ENCODE measurements around the gene CCRL2. TPM values are rescaled to one million over a fixed set of nuclear protein-coding genes. Genes with fewer than 3 reads are reported as not detected.

CCRL2 gene
- total RNA-seq, 2 experiments from 2014 or later: 4.3 to 4.5 TPM

- Histone ChIP-seq H3K9me3 (ENCODE audit: control insufficient read depth in 1 of 2, insufficient read depth in 1 of 2, low read length in 2 of 2) (no peaks in the 10 kb centered on the region), H3K36me3 (ENCODE audit: insufficient read depth, low read length) (no peaks in the 10 kb centered on the region), H3K27me3 (ENCODE audit: control insufficient read depth in 1 of 2, insufficient read depth in 2 of 2, low read length in 2 of 2) (no peaks in the 10 kb centered on the region), H3K4me1 (ENCODE audit: insufficient read depth, low read length) (peaks cover 57% of the 10 kb centered on the region), H3K27ac (ENCODE audit: low read depth in 1 of 2, low read length in 2 of 2) (no peak overlapping the region), H3K4me3 (ENCODE audit: low read length) (no peak overlapping the region)
- H3K27me3 Mint-ChIP-seq: no peaks in the 10 kb centered on the region
- ChIA-PET POLR2A (interaction anchor here (0.8 to 1.7 kb wide), 7 partner anchors 9 to 270 kb away, joined by 3 to 5 read pairs (median 3); no protein-coding TSS in a partner anchor), CTCF (interaction anchor here (0.6 to 6.3 kb wide), 29 partner anchors 9 to 430 kb away, joined by 3 to 86 read pairs (median 5); partner anchors contain the start of genes CCR1 and CCR2)
- no peaks in the 10 kb centered on the region for H3K36me3 Mint-ChIP-seq (ENCODE audit: low read depth)
- H3K4me3 Mint-ChIP-seq: peak overlapping the region; percentile 2
- TF ChIP-seq, protein P1, sequence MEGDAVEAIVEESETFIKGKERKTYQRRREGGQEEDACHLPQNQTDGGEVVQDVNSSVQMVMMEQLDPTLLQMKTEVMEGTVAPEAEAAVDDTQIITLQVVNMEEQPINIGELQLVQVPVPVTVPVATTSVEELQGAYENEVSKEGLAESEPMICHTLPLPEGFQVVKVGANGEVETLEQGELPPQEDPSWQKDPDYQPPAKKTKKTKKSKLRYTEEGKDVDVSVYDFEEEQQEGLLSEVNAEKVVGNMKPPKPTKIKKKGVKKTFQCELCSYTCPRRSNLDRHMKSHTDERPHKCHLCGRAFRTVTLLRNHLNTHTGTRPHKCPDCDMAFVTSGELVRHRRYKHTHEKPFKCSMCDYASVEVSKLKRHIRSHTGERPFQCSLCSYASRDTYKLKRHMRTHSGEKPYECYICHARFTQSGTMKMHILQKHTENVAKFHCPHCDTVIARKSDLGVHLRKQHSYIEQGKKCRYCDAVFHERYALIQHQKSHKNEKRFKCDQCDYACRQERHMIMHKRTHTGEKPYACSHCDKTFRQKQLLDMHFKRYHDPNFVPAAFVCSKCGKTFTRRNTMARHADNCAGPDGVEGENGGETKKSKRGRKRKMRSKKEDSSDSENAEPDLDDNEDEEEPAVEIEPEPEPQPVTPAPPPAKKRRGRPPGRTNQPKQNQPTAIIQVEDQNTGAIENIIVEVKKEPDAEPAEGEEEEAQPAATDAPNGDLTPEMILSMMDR (IDR thresholded peaks at IDR 0.05): no peak
- peak overlapping the region; percentile 77 for H3K27ac Mint-ChIP-seq
- H3K9me3 Mint-ChIP-seq: no peaks in the 10 kb centered on the region
- ATAC-seq (ENCODE audit: poor library complexity): peak; percentile 74
- intact Hi-C loops (cut with DNase I, micrococcal nuclease): no loop called here
- DNase-seq: peak; percentile 18 to 90 (median 54)
- peaks cover 40% of the 10 kb centered on the region for H3K4me1 Mint-ChIP-seq (ENCODE audit: low read depth)
Measured at GRCh38 chr3:46368569-46368968, 38.5 kb upstream of the CCRL2 start.

DNA sequence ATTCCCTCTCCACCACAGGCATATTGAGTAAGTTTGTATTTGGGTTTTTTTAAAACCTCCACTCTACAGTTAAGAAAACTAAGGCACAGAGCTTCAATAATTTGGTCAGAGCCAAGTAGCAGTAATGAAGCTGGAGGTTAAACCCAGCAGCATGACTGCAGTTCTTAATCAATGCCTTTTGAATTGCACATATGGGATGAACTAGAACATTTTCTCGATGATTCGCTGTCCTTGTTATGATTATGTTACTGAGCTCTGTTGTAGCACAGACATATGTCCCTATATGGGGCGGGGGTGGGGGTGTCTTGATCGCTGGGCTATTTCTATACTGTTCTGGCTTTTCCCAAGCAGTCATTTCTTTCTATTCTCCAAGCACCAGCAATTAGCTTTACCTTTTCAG, 37.9 kb upstream of the CCRL2 start:
- Histone ChIP-seq H3K27ac (ENCODE audit: low read depth in 1 of 2, low read length in 2 of 2) (peak overlapping the region in 1 of 2 donors; percentile 69), H3K36me3 (ENCODE audit: insufficient read depth, low read length) (no peaks in the 10 kb centered on the region), H3K4me3 (ENCODE audit: low read length) (no peak overlapping the region), H3K4me1 (ENCODE audit: insufficient read depth, low read length) (peaks cover 57% of the 10 kb centered on the region), H3K27me3 (ENCODE audit: control insufficient read depth in 1 of 2, insufficient read depth in 2 of 2, low read length in 2 of 2) (no peaks in the 10 kb centered on the region), H3K9me3 (ENCODE audit: control insufficient read depth in 1 of 2, insufficient read depth in 1 of 2, low read length in 2 of 2) (no peaks in the 10 kb centered on the region)
- intact Hi-C loops (cut with DNase I, micrococcal nuclease): no loop called here
- H3K9me3 Mint-ChIP-seq: no peaks in the 10 kb centered on the region
- peak overlapping the region; percentile 77 for H3K27ac Mint-ChIP-seq
- ATAC-seq (ENCODE audit: poor library complexity) (no peak), DNase-seq (no peak)
- POLR2A ChIA-PET: interaction anchor here (0.8 to 2.1 kb wide), 9 partner anchors 9 to 271 kb away, joined by 3 to 7 read pairs (median 4); no protein-coding TSS in a partner anchor
- no peaks in the 10 kb centered on the region for H3K27me3 Mint-ChIP-seq
- TF ChIP-seq, protein P1 (IDR thresholded peaks at IDR 0.05): no peak
- no peak overlapping the region for H3K4me3 Mint-ChIP-seq
- H3K4me1 Mint-ChIP-seq (ENCODE audit: low read depth): peaks cover 40% of the 10 kb centered on the region
- no peaks in the 10 kb centered on the region for H3K36me3 Mint-ChIP-seq (ENCODE audit: low read depth)
- CTCF ChIA-PET: interaction anchor here (0.9 to 6.3 kb wide), 26 partner anchors 9 to 431 kb away, joined by 3 to 86 read pairs (median 6); partner anchors contain the start of genes CCR1 and CCR2

GRCh38 chr3:46369675-46370132, 37.4 kb upstream of the CCRL2 start:
- no peaks in the 10 kb centered on the region for H3K27me3 Mint-ChIP-seq

More at GRCh38 chr3:46369675-46370132, 37.4 kb upstream of the CCRL2 start:
- H3K9me3 ChIP-seq (ENCODE audit: control insufficient read depth in 1 of 2, insufficient read depth in 1 of 2, low read length in 2 of 2): no peaks in the 10 kb centered on the region
- Mint-ChIP-seq H3K4me1 (ENCODE audit: low read depth) (peaks cover 45% of the 10 kb centered on the region), H3K27ac (peak overlapping the region; percentile 77), H3K9me3 (no peaks in the 10 kb centered on the region), H3K4me3 (peak overlapping the region; percentile 32), H3K36me3 (ENCODE audit: low read depth) (no peaks in the 10 kb centered on the region)
- POLR2A ChIA-PET: interaction anchor here (0.6 to 2.1 kb wide), 10 partner anchors 8 to 374 kb away, joined by 3 to 7 read pairs (median 4); no protein-coding TSS in a partner anchor
- intact Hi-C loops (cut with DNase I, micrococcal nuclease): loop anchor here in 1 of 2 experiments (5.0 kb wide), 1 partner anchor 292 kb away; no protein-coding TSS in a partner anchor
- no peak overlapping the region for H3K4me3 ChIP-seq (ENCODE audit: low read length)
- TF ChIP-seq, protein P1 (IDR thresholded peaks at IDR 0.05): no peak
- no peaks in the 10 kb centered on the region for H3K36me3 ChIP-seq (ENCODE audit: insufficient read depth, low read length)
- H3K27me3 ChIP-seq (ENCODE audit: control insufficient read depth in 1 of 2, insufficient read depth in 2 of 2, low read length in 2 of 2): no peaks in the 10 kb centered on the region
- peak overlapping the region in 1 of 2 donors; percentile 69 for H3K27ac ChIP-seq (ENCODE audit: low read depth in 1 of 2, low read length in 2 of 2)
- ATAC-seq (ENCODE audit: poor library complexity) (no peak), DNase-seq (no peak)
- CTCF ChIA-PET: interaction anchor here (1.0 to 6.3 kb wide), 14 partner anchors 8 to 431 kb away, joined by 3 to 86 read pairs (median 8); partner anchors contain the start of gene CCR2
- peaks cover 62% of the 10 kb centered on the region for H3K4me1 ChIP-seq (ENCODE audit: insufficient read depth, low read length)
